Measurements from ENCODE around the gene TUBGCP5. TPM values are rescaled to one million over a fixed set of nuclear protein-coding genes. Genes with fewer than 3 reads are reported as not detected.
"Not testable (repeated sequence)": the region's sequence is repeated elsewhere in the genome, so short reads cannot be mapped to it uniquely, and the experiment has no call there.

The TUBGCP5 gene
- total RNA-seq, 1 donor from 2014 or later, result 23.6 TPM

GRCh38 chr15:22988811-22989210 is 50.6 kb downstream of the TUBGCP5 start:
- H3K4me3 ChIP-seq (ENCODE audit: low read depth, low read length), result no peak overlapping the region
- TF ChIP-seq CTCF (conservative IDR thresholded peaks at IDR 0.05; ENCODE audit: low read depth, low read length), result no peak
- no peak for DNase-seq (ENCODE audit: low read depth)

GRCh38 chr15:22981931-22982330 is 57.4 kb downstream of the TUBGCP5 start:
- not testable (repeated sequence) for DNase-seq (ENCODE audit: low read depth); H3K4me3 ChIP-seq (ENCODE audit: low read depth, low read length)

GRCh38 chr15:22981051-22981840 is 58.1 kb downstream of the TUBGCP5 start:
- TF ChIP-seq CTCF (conservative IDR thresholded peaks at IDR 0.05; ENCODE audit: low read depth, low read length), result no peak
- no peak for DNase-seq (ENCODE audit: low read depth)

GRCh38 chr15:22980189-22981050 is 58.9 kb downstream of the TUBGCP5 start, which contains the start of gene CYFIP1:
CYFIP1 (minus strand) TSS chr15:22980368; CDS start chr15:22947285, 33,083 bp downstream.
- H3K4me3 ChIP-seq (ENCODE audit: low read depth, low read length), result peak within 1 kb of the TSS; percentile 97
- DNase-seq (ENCODE audit: low read depth), result no peak
- no peak for TF ChIP-seq CTCF (conservative IDR thresholded peaks at IDR 0.05; ENCODE audit: low read depth, low read length)

More at GRCh38 chr15:22981051-22981840, 58.1 kb downstream of the TUBGCP5 start:
- peak overlapping the region; percentile 97 for H3K4me3 ChIP-seq (ENCODE audit: low read depth, low read length)

GRCh38 chr15:22979238-22980188 is 59.9 kb downstream of the TUBGCP5 start:
- DNase-seq (ENCODE audit: low read depth), result no peak
- H3K4me3 ChIP-seq (ENCODE audit: low read depth, low read length), result peak overlapping the region; percentile 97

GRCh38 chr15:22978691-22979237 is 60.6 kb downstream of the TUBGCP5 start:
- peak overlapping the region; percentile 97 for H3K4me3 ChIP-seq (ENCODE audit: low read depth, low read length)
- TF ChIP-seq CTCF (conservative IDR thresholded peaks at IDR 0.05; ENCODE audit: low read depth, low read length), result no peak
- no peak for DNase-seq (ENCODE audit: low read depth)

More at GRCh38 chr15:22979238-22980188, 59.9 kb downstream of the TUBGCP5 start:
- no peak for TF ChIP-seq CTCF (conservative IDR thresholded peaks at IDR 0.05; ENCODE audit: low read depth, low read length)

Data from epithelial cell of proximal tubule (primary cell).